ENCODE measurements around the gene PLPP6. TPM values are rescaled to one million over a fixed set of nuclear protein-coding genes. Genes with fewer than 3 reads are reported as not detected.

The PLPP6 gene
- total and polyA plus RNA-seq, 2 of the 13 experiments (the other 11 are each of a cell fraction or from before 2014, with no cell fraction given): 12.1 to 15.5 TPM

- H2AFZ ChIP-seq (ENCODE audit: low read length): no peak overlapping the region
- CTCF ChIA-PET (ENCODE audit: low intra/inter-chr PET ratio, low total read pairs): no interaction called here
- no peak overlapping the region for H3K4me3 ChIP-seq (replicated peaks in 1 of 3; ENCODE audit: insufficient read depth in 1 of 3, low read depth in 2 of 3, low read length in 3 of 3)
- WGBS (ENCODE audit: low lambda C conversion rate): 94% methylated on average over 2 of the region's 2 CpGs
- POLR2A ChIA-PET: no interaction called here
- BruUV-seq (replicated peaks): no TSS peak
- intact Hi-C loops (cut with micrococcal nuclease; ENCODE audit: unreplicated experiment): no loop called here
- FAIRE-seq (no peak), ATAC-seq (no peak), DNase-seq (ENCODE audit: low spot score) (no peak)
- no peaks in the 10 kb centered on the region for H3K9me3 ChIP-seq (ENCODE audit: low read length)
- H3K79me2 ChIP-seq (ENCODE audit: insufficient read depth, low read length): no peaks in the 10 kb centered on the region
- no peaks in the 10 kb centered on the region for H3K36me3 ChIP-seq (replicated peaks in 1 of 2; ENCODE audit: control insufficient read depth in 1 of 2, insufficient read depth in 2 of 2, low read length in 2 of 2)
- TF ChIP-seq FOSL1 (CRISPR knock-in tag; IDR thresholded peaks at IDR 0.05; ENCODE audit: borderline replicate concordance) (no peak), ZNF274 (CRISPR knock-in tag; IDR thresholded peaks at IDR 0.05) (no peak), AKAP8 (CRISPR knock-in tag; IDR thresholded peaks at IDR 0.05) (no peak), HNF4A (CRISPR knock-in tag; IDR thresholded peaks at IDR 0.05) (no peak), POGK (CRISPR knock-in tag; conservative IDR thresholded peaks at IDR 0.05) (no peak), SRY (CRISPR knock-in tag; IDR thresholded peaks at IDR 0.05) (no peak)
- no peaks in the 10 kb centered on the region for H4K20me1 ChIP-seq (ENCODE audit: insufficient read depth, low read length)
- no peak overlapping the region for H3K4me2 ChIP-seq (ENCODE audit: low read depth, low read length)
- H3K27ac ChIP-seq (ENCODE audit: extremely low read length, insufficient read depth, low read length): no peak overlapping the region
- no peaks in the 10 kb centered on the region for H3K27me3 ChIP-seq (ENCODE audit: control insufficient read depth in 1 of 2, insufficient read depth in 2 of 2, low read length in 2 of 2)
- H3K4me1 ChIP-seq (ENCODE audit: insufficient read depth, low read length): peaks cover 18% of the 10 kb centered on the region
- in situ Hi-C loops (cut with HindIII; ENCODE audit: extremely low pct_ligation_motif_present, low pct_unique_long_range_greater_than_20kb): no loop called here
- no peak overlapping the region for H3K9ac ChIP-seq (ENCODE audit: insufficient read depth, low read depth, low read length)
Measured at GRCh38 chr9:4618700-4619099, 43.4 kb upstream of the PLPP6 start.

GRCh38 chr9:4620057-4620765 is 41.9 kb upstream of the PLPP6 start:
- Histone ChIP-seq H3K9me3 (ENCODE audit: low read length) (no peaks in the 10 kb centered on the region), H3K9ac (ENCODE audit: insufficient read depth, low read depth, low read length) (no peak overlapping the region), H3K79me2 (ENCODE audit: insufficient read depth, low read length) (no peaks in the 10 kb centered on the region), H4K20me1 (ENCODE audit: insufficient read depth, low read length) (no peaks in the 10 kb centered on the region), H3K4me1 (ENCODE audit: insufficient read depth, low read length) (peaks cover 6% of the 10 kb centered on the region), H3K27me3 (ENCODE audit: control insufficient read depth in 1 of 2, insufficient read depth in 2 of 2, low read length in 2 of 2) (no peaks in the 10 kb centered on the region), H3K27ac (ENCODE audit: extremely low read length, insufficient read depth, low read length) (no peak overlapping the region), H3K4me2 (ENCODE audit: low read depth, low read length) (no peak overlapping the region), H3K36me3 (replicated peaks in 1 of 2; ENCODE audit: control insufficient read depth in 1 of 2, insufficient read depth in 2 of 2, low read length in 2 of 2) (no peaks in the 10 kb centered on the region), H3K4me3 (replicated peaks in 1 of 3; ENCODE audit: insufficient read depth in 1 of 3, low read depth in 2 of 3, low read length in 3 of 3) (no peak overlapping the region), H2AFZ (ENCODE audit: low read length) (no peak overlapping the region)
- no peak for DNase-seq (ENCODE audit: low spot score)
- POLR2A ChIA-PET: no interaction called here
- FAIRE-seq: no peak
- WGBS (ENCODE audit: low lambda C conversion rate): 82% methylated on average over 3 of the region's 3 CpGs
- CTCF ChIA-PET (ENCODE audit: low intra/inter-chr PET ratio, low total read pairs): no interaction called here
- ATAC-seq: no peak
- BruUV-seq (replicated peaks): no TSS peak
- intact Hi-C loops (cut with micrococcal nuclease; ENCODE audit: unreplicated experiment): no loop called here
- in situ Hi-C loops (cut with HindIII; ENCODE audit: extremely low pct_ligation_motif_present, low pct_unique_long_range_greater_than_20kb): no loop called here
- no peak for TF ChIP-seq ZNF143 (CRISPR knock-in tag; IDR thresholded peaks at IDR 0.05)
- TF ChIP-seq HNF1A (IDR thresholded peaks at IDR 0.05; ENCODE audit: low read depth): no peak
- TF ChIP-seq HNF1A (CRISPR knock-in tag; IDR thresholded peaks at IDR 0.05; ENCODE audit: borderline replicate concordance): no peak
- no peak for TF ChIP-seq NFYB (CRISPR knock-in tag; IDR thresholded peaks at IDR 0.05)
- no peak for TF ChIP-seq NFE2 (CRISPR knock-in tag; IDR thresholded peaks at IDR 0.05)
- TF ChIP-seq, protein P1, sequence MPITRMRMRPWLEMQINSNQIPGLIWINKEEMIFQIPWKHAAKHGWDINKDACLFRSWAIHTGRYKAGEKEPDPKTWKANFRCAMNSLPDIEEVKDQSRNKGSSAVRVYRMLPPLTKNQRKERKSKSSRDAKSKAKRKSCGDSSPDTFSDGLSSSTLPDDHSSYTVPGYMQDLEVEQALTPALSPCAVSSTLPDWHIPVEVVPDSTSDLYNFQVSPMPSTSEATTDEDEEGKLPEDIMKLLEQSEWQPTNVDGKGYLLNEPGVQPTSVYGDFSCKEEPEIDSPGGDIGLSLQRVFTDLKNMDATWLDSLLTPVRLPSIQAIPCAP (CRISPR knock-in tag; IDR thresholded peaks at IDR 0.05; ENCODE audit: low read depth): no peak
- TF ChIP-seq SIX4 (CRISPR knock-in tag; IDR thresholded peaks at IDR 0.05): no peak

Data from HepG2 (cell line).